Naive thymus-derived CD4-positive, alpha-beta T cell (primary cell): Measurements from ENCODE around the gene BCL6B. TPM values are rescaled to one million over a fixed set of nuclear protein-coding genes. Genes with fewer than 3 reads are reported as not detected.
A peak's percentile ranks its signal among the peaks of the same experiment; 100 is the strongest.

ENCODE experiments used
- ATAC-seq: fragments of 150-1000 bp; cut with Tn5 transposase; 2 replicates; pipeline ENCODE4 v1.10.0; 2021; ENCODE audit warnings: mild to moderate bottlenecking, moderate library complexity
- CTCF ChIA-PET: fragments of 350-600 bp; sonication (Branson Sonifier 250); formaldehyde crosslinking; loops from one replicate; lab custom pipeline; 2021; ENCODE audit warnings: antibody characterized with exemption; lab: Charles Lee
- POLR2A ChIA-PET: fragments of 350-600 bp; sonication (Branson Sonifier 250); formaldehyde crosslinking; loops from one replicate; lab custom pipeline; 2021; ENCODE audit warnings: antibody characterized with exemption, inconsistent platforms; lab: Charles Lee
- DNase-seq, 9 donors: peaks; one replicate each; pipeline versions ENCODE4 v3.0.0 to v3.0.0-alpha.2; 2020 to 2022; ENCODE audit warnings: mixed read lengths in 1 of 9
- H3K27ac ChIP-seq: one replicate; pipeline ENCODE4 v1.7.0; 2013; ENCODE audit warnings: mild to moderate bottlenecking, low read depth, low read length, moderate library complexity
- H3K27me3 ChIP-seq, 2 donors: one replicate each; pipeline ENCODE4 v1.7.0; 2013; ENCODE audit warnings: low read length in 2 of 2, mild to moderate bottlenecking in 2 of 2, moderate library complexity in 2 of 2; ENCODE audit not compliant: control insufficient read depth in 2 of 2, insufficient read depth in 2 of 2
- H3K36me3 ChIP-seq, 3 experiments: 1 replicate in 2 of 3; 2 replicates in 1 of 3; pipeline ENCODE4 v1.7.0; 2013; ENCODE audit warnings: low read length in 3 of 3, mild to moderate bottlenecking in 3 of 3, moderate library complexity in 1 of 3; ENCODE audit not compliant: insufficient read depth in 3 of 3, control insufficient read depth in 2 of 3
- H3K4me1 ChIP-seq, 2 donors: one replicate each; pipeline ENCODE4 v1.7.0; 2013; ENCODE audit warnings: low read length in 2 of 2, mild to moderate bottlenecking in 2 of 2, moderate library complexity in 1 of 2; ENCODE audit not compliant: control insufficient read depth in 2 of 2, insufficient read depth in 2 of 2
- H3K4me3 ChIP-seq: 2 replicates; pipeline ENCODE4 v1.7.0; 2013; ENCODE audit warnings: mild to moderate bottlenecking, low read length
- H3K9me3 ChIP-seq, 3 experiments: 1 replicate in 2 of 3; 2 replicates in 1 of 3; pipeline ENCODE4 v1.7.0; 2013; ENCODE audit warnings: low read length in 3 of 3; ENCODE audit not compliant: control insufficient read depth in 2 of 3
- H3K27ac Mint-ChIP-seq, 9 donors: one replicate each; pipeline ENCODE4 v1.8.0; 2020 to 2022; ENCODE audit warnings: mixed read lengths in 9 of 9, mild to moderate bottlenecking in 8 of 9, moderate library complexity in 5 of 9, inconsistent platforms in 2 of 9
- H3K27me3 Mint-ChIP-seq, 5 donors: one replicate each; pipeline ENCODE4 v1.8.0; 2021 to 2022; ENCODE audit warnings: mixed read lengths in 5 of 5, mild to moderate bottlenecking in 1 of 5
- H3K36me3 Mint-ChIP-seq, 5 donors: one replicate each; pipeline ENCODE4 v1.8.0; 2020 to 2022; ENCODE audit warnings: mixed read lengths in 5 of 5, mild to moderate bottlenecking in 3 of 5, inconsistent platforms in 1 of 5
- H3K4me1 Mint-ChIP-seq, 7 donors: one replicate each; pipeline ENCODE4 v1.8.0; 2020 to 2022; ENCODE audit warnings: mixed read lengths in 7 of 7, mild to moderate bottlenecking in 3 of 7, inconsistent platforms in 1 of 7
- H3K4me3 Mint-ChIP-seq, 10 donors: one replicate each; pipeline ENCODE4 v1.8.0; 2020 to 2022; ENCODE audit warnings: mild to moderate bottlenecking in 10 of 10, mixed read lengths in 10 of 10, moderate library complexity in 6 of 10, inconsistent platforms in 2 of 10
- H3K9me3 Mint-ChIP-seq, 11 donors: one replicate each; pipeline ENCODE4 v1.8.0; 2020 to 2022; ENCODE audit warnings: mixed read lengths in 11 of 11, mild to moderate bottlenecking in 4 of 11, inconsistent platforms in 1 of 11, moderate library complexity in 1 of 11
- intact Hi-C, 2 donors: fragments of 100-400 bp; cut with micrococcal nuclease; formaldehyde crosslinking; loops; one replicate each; pipeline ENCODE4 v1.15.1; 2023
- polyA plus RNA-seq, 2 donors: library from polyadenylated mRNA; unstranded; fragments of 300-500 nt; fragmentation: Illumina TruSeq; gene quantifications; one replicate each; pipeline ENCODE4 v1.2.3, GENCODE V29; 2021
- total RNA-seq, 6 experiments: library from RNA in 5 of 6; stranded (reverse) in 5 of 6; gene quantifications; 1 replicate in 5 of 6; 2 replicates in 1 of 6; pipeline ENCODE4 v1.2.3 and lab custom pipeline; 2021 to 2026

The BCL6B gene
- total and polyA plus RNA-seq, 7 experiments from 2014 or later = 0.70 TPM; not detected in 6

- H3K27me3 ChIP-seq = no peaks in the 10 kb centered on the region
- Mint-ChIP-seq H3K4me1 (peaks cover 32 to 64% (median 48%) of the 10 kb centered on the region in 7 donors), H3K4me3 (peak overlapping the region; percentile 5 to 84 (median 78)), H3K36me3 (peaks cover 0 to 13% (median 0%) of the 10 kb centered on the region in 5 donors), H3K27me3 (no peaks in the 10 kb centered on the region), H3K27ac (peak overlapping the region; percentile 84 to 94 (median 90)), H3K9me3 (peaks cover 0 to 1% (median 0%) of the 10 kb centered on the region in 11 donors)
- POLR2A ChIA-PET = interaction anchor here (0.6 kb wide), 1 partner anchor 540 kb away, joined by 3 read pairs; no protein-coding TSS in a partner anchor
- intact Hi-C loops = loop anchor here in 1 of 2 donors (10.0 kb wide), 1 partner anchor 546 kb away; the partner anchor contains the start of gene CD68
- CTCF ChIA-PET = no interaction called here
- H3K36me3 ChIP-seq = no peaks in the 10 kb centered on the region
- H3K27ac ChIP-seq = no peak overlapping the region
- no peaks in the 10 kb centered on the region for H3K9me3 ChIP-seq
- DNase-seq (no peak), ATAC-seq (no peak)
- peak overlapping the region; percentile 24 for H3K4me3 ChIP-seq
- peaks cover 28 to 29% of the 10 kb centered on the region in 2 donors for H3K4me1 ChIP-seq
Observed at GRCh38 chr17:7029096-7029495, 6.2 kb downstream of the BCL6B start.

- peaks cover 0 to 13% (median 0%) of the 10 kb centered on the region in 5 donors for H3K36me3 Mint-ChIP-seq
- peak; percentile 37 for ATAC-seq
- H3K27me3 Mint-ChIP-seq = no peaks in the 10 kb centered on the region
- intact Hi-C loops = loop anchor here in 1 of 2 donors (10.0 kb wide), 1 partner anchor 545 kb away; the partner anchor contains the start of gene CD68
- Histone ChIP-seq H3K36me3 (no peaks in the 10 kb centered on the region), H3K4me1 (peaks cover 32 to 33% of the 10 kb centered on the region in 2 donors), H3K9me3 (no peaks in the 10 kb centered on the region), H3K27me3 (no peaks in the 10 kb centered on the region), H3K4me3 (peak overlapping the region; percentile 24), H3K27ac (peak overlapping the region; percentile 59)
- CTCF ChIA-PET = no interaction called here
- H3K4me3 Mint-ChIP-seq = peak overlapping the region; percentile 67 to 84 (median 78)
- POLR2A ChIA-PET = interaction anchor here (0.7 kb wide), 1 partner anchor 16 kb away, joined by 3 read pairs; no protein-coding TSS in a partner anchor
- H3K27ac Mint-ChIP-seq = peak overlapping the region; percentile 84 to 94 (median 90)
- peaks cover 0 to 1% (median 0%) of the 10 kb centered on the region in 11 donors for H3K9me3 Mint-ChIP-seq
- DNase-seq = peak in 7 of 9 donors; percentile 31 to 51 (median 44)
- peaks cover 36 to 67% (median 50%) of the 10 kb centered on the region in 7 donors for H3K4me1 Mint-ChIP-seq
Observed at GRCh38 chr17:7029659-7030058, 6.8 kb downstream of the BCL6B start.

- Histone ChIP-seq H3K27me3 (no peaks in the 10 kb centered on the region), H3K9me3 (no peaks in the 10 kb centered on the region), H3K4me1 (peaks cover 33 to 39% of the 10 kb centered on the region in 2 donors), H3K4me3 (peak overlapping the region; percentile 67), H3K27ac (peak overlapping the region; percentile 94), H3K36me3 (no peaks in the 10 kb centered on the region)
- ATAC-seq (peak; percentile 41), DNase-seq (peak in 5 of 9 donors; percentile 47 to 60 (median 51))
- intact Hi-C loops = loop anchor here (1.0 to 5.0 kb wide), 7 partner anchors 11 to 652 kb away; partner anchors contain the start of genes BCL6B (in 2 of the 2), EIF5A (in 2 of the 2), GABARAP (in 1 of the 2) and POLR2A (in 1 of the 2)
- H3K4me1 Mint-ChIP-seq = peaks cover 46 to 83% (median 63%) of the 10 kb centered on the region in 7 donors
- peak overlapping the region; percentile 96 to 99 (median 98) for H3K27ac Mint-ChIP-seq
- CTCF ChIA-PET = interaction anchor here (0.6 to 3.7 kb wide), 9 partner anchors 11 to 1781 kb away, joined by 3 to 33 read pairs (median 4); partner anchors contain the start of gene SLC2A4
- POLR2A ChIA-PET = interaction anchor here (0.6 to 2.2 kb wide), 20 partner anchors 8 to 800 kb away, joined by 3 to 50 read pairs (median 5); partner anchors contain the start of genes BCL6B, GABARAP, MPDU1 and NEURL4
- no peaks in the 10 kb centered on the region for H3K27me3 Mint-ChIP-seq
- H3K36me3 Mint-ChIP-seq = peaks cover 0 to 8% (median 0%) of the 10 kb centered on the region in 5 donors
- H3K9me3 Mint-ChIP-seq = peaks cover 0 to 1% (median 0%) of the 10 kb centered on the region in 11 donors
- H3K4me3 Mint-ChIP-seq = peak overlapping the region; percentile 89 to 95 (median 93)
Observed at GRCh38 chr17:7034955-7035590, 12.2 kb downstream of the BCL6B start.

GRCh38 chr17:7035591-7036368, 12.9 kb downstream of the BCL6B start, which contains the start of gene SLC16A13:
TSS of gene SLC16A13 (plus strand) at chr17:7036015. CDS start at chr17:7036383, 368 bp downstream.
- Histone ChIP-seq H3K27ac (peak within 1 kb of the TSS; percentile 94), H3K9me3 (no peaks in the 10 kb centered on the region), H3K27me3 (no peaks in the 10 kb centered on the region), H3K4me3 (peak within 1 kb of the TSS; percentile 67), H3K4me1 (peaks cover 26 to 36% of the 10 kb centered on the region in 2 donors), H3K36me3 (no peaks in the 10 kb centered on the region)
- H3K9me3 Mint-ChIP-seq = peaks cover 0 to 1% (median 0%) of the 10 kb centered on the region in 11 donors
- intact Hi-C loops = loop anchor here (1.0 to 5.0 kb wide), 8 partner anchors 10 to 652 kb away; partner anchors contain the start of genes BCL6B (in 2 of the 2), EIF5A (in 2 of the 2), GABARAP (in 1 of the 2) and POLR2A (in 1 of the 2)
- DNase-seq (peak; percentile 87 to 99 (median 97)), ATAC-seq (peak; percentile 95)
- peak within 1 kb of the TSS; percentile 89 to 95 (median 93) for H3K4me3 Mint-ChIP-seq
- CTCF ChIA-PET = interaction anchor here (0.6 to 3.7 kb wide), 11 partner anchors 11 to 1781 kb away, joined by 3 to 33 read pairs (median 4); partner anchors contain the start of gene SLC2A4
- H3K27ac Mint-ChIP-seq = peak within 1 kb of the TSS; percentile 96 to 99 (median 98)
- H3K4me1 Mint-ChIP-seq = peaks cover 39 to 80% (median 58%) of the 10 kb centered on the region in 7 donors
- H3K36me3 Mint-ChIP-seq = peaks cover 0 to 8% (median 0%) of the 10 kb centered on the region in 5 donors
- no peaks in the 10 kb centered on the region for H3K27me3 Mint-ChIP-seq
- POLR2A ChIA-PET = interaction anchor here (0.6 to 2.2 kb wide), 27 partner anchors 8 to 799 kb away, joined by 3 to 50 read pairs (median 4); partner anchors contain the start of genes ATP1B2, BCL6B, DVL2 and GABARAP

GRCh38 chr17:7038025-7038862, 15.4 kb downstream of the BCL6B start:
- Mint-ChIP-seq H3K9me3 (no peaks in the 10 kb centered on the region), H3K27ac (peak overlapping the region in 7 of 9 donors; percentile 41 to 84 (median 64)), H3K4me3 (peak overlapping the region in 7 of 10 donors; percentile 15 to 64 (median 58)), H3K27me3 (peaks cover 0 to 14% (median 0%) of the 10 kb centered on the region in 5 donors), H3K4me1 (peaks cover 25 to 82% (median 61%) of the 10 kb centered on the region in 7 donors), H3K36me3 (peaks cover 0 to 2% (median 0%) of the 10 kb centered on the region in 5 donors)
- Histone ChIP-seq H3K36me3 (no peaks in the 10 kb centered on the region), H3K27me3 (no peaks in the 10 kb centered on the region), H3K9me3 (no peaks in the 10 kb centered on the region), H3K4me1 (peaks cover 32 to 42% of the 10 kb centered on the region in 2 donors), H3K27ac (peak overlapping the region; percentile 33), H3K4me3 (no peak overlapping the region)
- ChIA-PET CTCF (interaction anchor here (0.5 to 3.7 kb wide), 2 partner anchors 8 to 577 kb away, joined by 3 to 33 read pairs; no protein-coding TSS in a partner anchor), POLR2A (interaction anchor here (0.5 to 1.8 kb wide), 6 partner anchors 7 to 395 kb away, joined by 4 to 7 read pairs (median 4); no protein-coding TSS in a partner anchor)
- DNase-seq = no peak
- intact Hi-C loops = loop anchor here (5.0 kb wide), 3 partner anchors 269 to 649 kb away; partner anchors contain the start of genes EIF5A (in 2 of the 2), POLR2A (in 1 of the 2), SLC35G6 (in 1 of the 2) and TP53 (in 1 of the 2)
- no peak for ATAC-seq
